Liver (tissue), 9 donors: ENCODE measurements around the gene GPR107. TPM values are rescaled to one million over a fixed set of nuclear protein-coding genes. Genes with fewer than 3 reads are reported as not detected.
A peak's percentile ranks its signal among the peaks of the same experiment; 100 is the strongest.

Experiments used
- DNase-seq: peaks from one replicate; pipeline ENCODE4 v3.0.0-alpha.2; 2017; ENCODE audit warnings: low spot score
- H3K27ac ChIP-seq, 2 donors: one replicate each; pipeline ENCODE4 v1.7.0; 2013; ENCODE audit warnings: inconsistent platforms in 2 of 2, low read length in 2 of 2, control low read depth in 1 of 2, low read depth in 1 of 2, mild to moderate bottlenecking in 1 of 2
- H3K27me3 ChIP-seq, 4 donors: one replicate each; pipeline versions ENCODE4 v1.6.1 to v1.7.0; 2013; ENCODE audit warnings: low read length in 3 of 4, inconsistent platforms in 1 of 4, mild to moderate bottlenecking in 1 of 4, moderate library complexity in 1 of 4; ENCODE audit not compliant: control insufficient read depth in 4 of 4, insufficient read depth in 4 of 4
- H3K36me3 ChIP-seq, 4 donors: one replicate each; pipeline versions ENCODE4 v1.6.1 to v1.7.0; 2013; ENCODE audit warnings: low read length in 3 of 4, mild to moderate bottlenecking in 3 of 4, low read depth in 1 of 4, moderate library complexity in 1 of 4; ENCODE audit not compliant: control insufficient read depth in 4 of 4, insufficient read depth in 3 of 4
- H3K4me1 ChIP-seq, 4 donors: one replicate each; pipeline versions ENCODE4 v1.6.1 to v1.7.0; 2013; ENCODE audit warnings: low read length in 3 of 4, mild to moderate bottlenecking in 3 of 4, moderate library complexity in 1 of 4; ENCODE audit not compliant: control insufficient read depth in 4 of 4, insufficient read depth in 4 of 4
- H3K4me3 ChIP-seq, 3 donors: one replicate each; pipeline versions ENCODE4 v1.6.1 to v1.7.0; 2013; ENCODE audit warnings: low read length in 3 of 3, control low read depth in 1 of 3, low read depth in 1 of 3, mild to moderate bottlenecking in 1 of 3
- H3K9ac ChIP-seq, 2 donors: one replicate each; pipeline ENCODE4 v1.7.0; 2013; ENCODE audit warnings: low read length in 2 of 2, mild to moderate bottlenecking in 2 of 2, moderate library complexity in 2 of 2, control low read depth in 1 of 2, low read depth in 1 of 2
- H3K9me3 ChIP-seq, 4 donors: one replicate each; pipeline versions ENCODE4 v1.6.1 to v1.7.0; 2013; ENCODE audit warnings: low read length in 3 of 4; ENCODE audit not compliant: control insufficient read depth in 4 of 4
- CTCF ChIP-seq: fragments of 150-350 bp; IDR thresholded peaks from 2 replicates; pipeline ENCODE4 v1.5.1; 2017; ENCODE audit warnings: improper control_type of control experiment, low read depth, low read length; ENCODE audit not compliant: missing input control
- EGR1 ChIP-seq, 2 donors: IDR thresholded peaks; 2 replicates each; pipeline ENCODE4 v1.6.1; 2016 to 2018; ENCODE audit warnings: antibody characterized with exemption in 2 of 2, low read depth in 2 of 2
- FOXA1 ChIP-seq: IDR thresholded peaks from 2 replicates; pipeline ENCODE4 v1.6.1; 2016; ENCODE audit warnings: antibody characterized with exemption
- FOXA2 ChIP-seq: IDR thresholded peaks from 2 replicates; pipeline ENCODE4 v1.6.1; 2016; ENCODE audit warnings: antibody characterized with exemption
- GABPA ChIP-seq, 2 donors: IDR thresholded peaks in 1 of 2; conservative IDR thresholded peaks in 1 of 2; 2 replicates each; pipeline ENCODE4 v1.6.1; 2016; ENCODE audit warnings: antibody characterized with exemption in 2 of 2, mild to moderate bottlenecking in 1 of 2, moderate library complexity in 1 of 2
- HNF4A ChIP-seq, 2 donors: conservative IDR thresholded peaks; 2 replicates each; pipeline ENCODE4 v1.6.1; 2016; ENCODE audit warnings: antibody characterized with exemption in 2 of 2, mild to moderate bottlenecking in 2 of 2
- HNF4G ChIP-seq: IDR thresholded peaks from 2 replicates; pipeline ENCODE4 v1.6.1; 2016; ENCODE audit warnings: antibody characterized with exemption
- JUND ChIP-seq, 2 donors: IDR thresholded peaks; 2 replicates each; pipeline ENCODE4 v1.6.1; 2016; ENCODE audit warnings: antibody characterized with exemption in 2 of 2
- RAD21 ChIP-seq, 2 donors: IDR thresholded peaks; 2 replicates each; pipeline ENCODE4 v1.6.1; 2016; ENCODE audit warnings: antibody characterized with exemption in 2 of 2, mild to moderate bottlenecking in 2 of 2
- REST ChIP-seq: IDR thresholded peaks from 2 replicates; pipeline ENCODE4 v1.6.1; 2016; ENCODE audit warnings: antibody characterized with exemption, mild to moderate bottlenecking
- RXRA ChIP-seq, 2 donors: IDR thresholded peaks; 2 replicates each; pipeline ENCODE4 v1.6.1; 2017 to 2018; ENCODE audit warnings: antibody characterized with exemption in 2 of 2, mild to moderate bottlenecking in 1 of 2
- SP1 ChIP-seq: IDR thresholded peaks from 2 replicates; pipeline ENCODE4 v1.6.1; 2018; ENCODE audit warnings: antibody characterized with exemption, mild to moderate bottlenecking
- TAF1 ChIP-seq: conservative IDR thresholded peaks from 2 replicates; pipeline ENCODE4 v1.6.1; 2016; ENCODE audit warnings: antibody characterized with exemption, mild to moderate bottlenecking
- YY1 ChIP-seq: IDR thresholded peaks from 2 replicates; pipeline ENCODE4 v1.6.1; 2016; ENCODE audit warnings: antibody characterized with exemption, mild to moderate bottlenecking
- ZBTB33 ChIP-seq: IDR thresholded peaks from 2 replicates; pipeline ENCODE4 v1.6.1; 2016; ENCODE audit warnings: antibody characterized with exemption
- WGBS: extraction: QIAGEN DNeasy Blood & Tissue Kit; methylation state at CpG from one replicate; pipeline ENCODE4 v1.1.7; 2013; 5-methylcytosine and 5-hydroxymethylcytosine counted together
- polyA plus RNA-seq, 2 donors: library from polyadenylated mRNA; stranded (reverse) in 1 of 2; unstranded in 1 of 2; fragments of 200-250 nt in 1 of 2; fragments of >200 nt in 1 of 2; fragmentation: Nextera tagmentation in 1 of 2; extraction: Ambion mirVana in 1 of 2; gene quantifications; one replicate each; pipeline versions ENCODE4 v1.2.1 to v1.2.3, GENCODE V29; 2013 to 2015
- total RNA-seq, 2 donors: library from RNA; depleted of rRNA; stranded (reverse); fragments of >200 nt; gene quantifications; one replicate each; pipeline ENCODE4 v1.2.3, GENCODE V29; 2014
- TF ChIP-seq, protein P1 (sequence below): IDR thresholded peaks from 2 replicates; pipeline ENCODE4 v1.6.1; 2016; ENCODE audit warnings: antibody characterized with exemption
- TF ChIP-seq, protein P2 (sequence below): IDR thresholded peaks from 2 replicates; pipeline ENCODE4 v1.6.1; 2016; ENCODE audit warnings: antibody characterized with exemption
- donor health status: healthy.
- donor health status: healthy.
- donor health status: healthy.
- donor health status: healthy.
- donor health status: healthy.

Gene GPR107
- total and polyA plus RNA-seq, 4 donors, result 3.8 to 17.2 (median 11.4) TPM

- H3K9ac ChIP-seq, result no peak overlapping the region
- no peak for DNase-seq
- peaks cover 0 to 4% (median 2%) of the 10 kb centered on the region in 4 donors for H3K4me1 ChIP-seq
- H3K36me3 ChIP-seq, result no peaks in the 10 kb centered on the region
- TF ChIP-seq, protein P1, sequence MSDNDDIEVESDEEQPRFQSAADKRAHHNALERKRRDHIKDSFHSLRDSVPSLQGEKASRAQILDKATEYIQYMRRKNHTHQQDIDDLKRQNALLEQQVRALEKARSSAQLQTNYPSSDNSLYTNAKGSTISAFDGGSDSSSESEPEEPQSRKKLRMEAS, result no peak
- TF ChIP-seq YY1 (no peak), SP1 (no peak), FOXA2 (no peak), HNF4G (no peak), JUND (IDR thresholded peaks at IDR 0.05) (no peak)
- TF ChIP-seq, protein P2, sequence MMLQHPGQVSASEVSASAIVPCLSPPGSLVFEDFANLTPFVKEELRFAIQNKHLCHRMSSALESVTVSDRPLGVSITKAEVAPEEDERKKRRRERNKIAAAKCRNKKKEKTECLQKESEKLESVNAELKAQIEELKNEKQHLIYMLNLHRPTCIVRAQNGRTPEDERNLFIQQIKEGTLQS, result no peak
- no peak overlapping the region for H3K4me3 ChIP-seq
- no peaks in the 10 kb centered on the region for H3K27me3 ChIP-seq
- 89% methylated on average over 9 of the region's 9 CpGs for WGBS
- no peaks in the 10 kb centered on the region for H3K9me3 ChIP-seq
- peak overlapping the region; percentile 39 to 51 for H3K27ac ChIP-seq
These were observed 119.9 kb downstream of the GPR107 start for GRCh38 chr9:130173666-130173983.

GRCh38 chr9:130174025-130174424 is 120.3 kb downstream of the GPR107 start:
- TF ChIP-seq CTCF (no peak), RXRA (IDR thresholded peaks at IDR 0.05) (no peak), REST (no peak), TAF1 (no peak), HNF4A (conservative IDR thresholded peaks at IDR 0.05) (no peak), YY1 (no peak), ZBTB33 (no peak), SP1 (no peak), GABPA (IDR thresholded peaks at IDR 0.05 in 1 of 2, conservative IDR thresholded peaks at IDR 0.05 in 1 of 2) (no peak), EGR1 (IDR thresholded peaks at IDR 0.05; ENCODE audit: low read depth in 2 of 2) (no peak), JUND (IDR thresholded peaks at IDR 0.05) (no peak), FOXA1 (no peak), FOXA2 (no peak), RAD21 (IDR thresholded peaks at IDR 0.05) (no peak)
- TF ChIP-seq, protein P1, result no peak

More at GRCh38 chr9:130174025-130174424, 120.3 kb downstream of the GPR107 start:
- H3K9ac ChIP-seq, result no peak overlapping the region
- DNase-seq, result no peak
- H3K27me3 ChIP-seq, result no peaks in the 10 kb centered on the region
- H3K9me3 ChIP-seq, result no peaks in the 10 kb centered on the region
- peak overlapping the region; percentile 39 to 51 for H3K27ac ChIP-seq
- peaks cover 0 to 4% (median 2%) of the 10 kb centered on the region in 4 donors for H3K4me1 ChIP-seq
- no peaks in the 10 kb centered on the region for H3K36me3 ChIP-seq
- WGBS, result 96% methylated on average over 9 of the region's 9 CpGs
- no peak overlapping the region for H3K4me3 ChIP-seq
